CD8-positive, alpha-beta memory T cell (primary cell): ENCODE measurements around the gene PLA2G2C. TPM values are rescaled to one million over a fixed set of nuclear protein-coding genes. Genes with fewer than 3 reads are reported as not detected.
A peak's percentile ranks its signal among the peaks of the same experiment; 100 is the strongest.
"Not testable (repeated sequence)": the region's sequence is repeated elsewhere in the genome, so short reads cannot be mapped to it uniquely, and the experiment has no call there.

ENCODE experiments used
- CTCF ChIA-PET: fragments of 350-600 bp; sonication (Branson Sonifier 250); formaldehyde crosslinking; loops from one replicate; lab custom pipeline; 2021; ENCODE audit warnings: antibody characterized with exemption; lab: Charles Lee
- POLR2A ChIA-PET: fragments of 350-600 bp; sonication (Branson Sonifier 250); formaldehyde crosslinking; loops from one replicate; lab custom pipeline; 2021; ENCODE audit warnings: antibody characterized with exemption; lab: Charles Lee
- DNase-seq, 5 donors: peaks; one replicate each; pipeline versions ENCODE4 v3.0.0 to v3.0.0-alpha.2; 2020 to 2022; ENCODE audit warnings: mixed read lengths in 1 of 5
- H3K27ac ChIP-seq: one replicate; pipeline ENCODE4 v1.7.0; 2013; ENCODE audit warnings: low read depth, mild to moderate bottlenecking, low read length, moderate library complexity
- H3K27me3 ChIP-seq: 2 replicates; pipeline ENCODE4 v1.7.0; 2013; ENCODE audit warnings: low read length, mild to moderate bottlenecking; ENCODE audit not compliant: insufficient read depth, poor library complexity, severe bottlenecking
- H3K36me3 ChIP-seq: 2 replicates; pipeline ENCODE4 v1.7.0; 2013; ENCODE audit warnings: mild to moderate bottlenecking, low read length, moderate library complexity; ENCODE audit not compliant: insufficient read depth
- H3K4me1 ChIP-seq: 2 replicates; pipeline ENCODE4 v1.7.0; 2013; ENCODE audit warnings: mild to moderate bottlenecking, low read length, moderate library complexity; ENCODE audit not compliant: insufficient read depth
- H3K4me3 ChIP-seq: 2 replicates; pipeline ENCODE4 v1.7.0; 2013; ENCODE audit warnings: mild to moderate bottlenecking, low read length
- H3K9me3 ChIP-seq: 2 replicates; pipeline ENCODE4 v1.7.0; 2013; ENCODE audit warnings: mild to moderate bottlenecking, low read length
- H3K27ac Mint-ChIP-seq, 8 donors: one replicate each; pipeline ENCODE4 v1.8.0; 2020 to 2021; ENCODE audit warnings: mixed read lengths in 8 of 8, mild to moderate bottlenecking in 6 of 8, inconsistent platforms in 3 of 8, moderate library complexity in 3 of 8
- H3K27me3 Mint-ChIP-seq, 2 donors: one replicate each; pipeline ENCODE4 v1.8.0; 2020 to 2021; ENCODE audit warnings: mixed read lengths in 2 of 2, mild to moderate bottlenecking in 1 of 2, moderate library complexity in 1 of 2
- H3K36me3 Mint-ChIP-seq, 3 donors: one replicate each; pipeline ENCODE4 v1.8.0; 2020 to 2021; ENCODE audit warnings: mixed read lengths in 3 of 3, inconsistent platforms in 1 of 3, mild to moderate bottlenecking in 1 of 3
- H3K4me1 Mint-ChIP-seq, 3 donors: one replicate each; pipeline ENCODE4 v1.8.0; 2020 to 2021; ENCODE audit warnings: mixed read lengths in 3 of 3, inconsistent platforms in 1 of 3, mild to moderate bottlenecking in 1 of 3
- H3K4me3 Mint-ChIP-seq, 7 donors: one replicate each; pipeline ENCODE4 v1.8.0; 2020 to 2021; ENCODE audit warnings: mixed read lengths in 7 of 7, mild to moderate bottlenecking in 6 of 7, moderate library complexity in 4 of 7, inconsistent platforms in 2 of 7
- H3K9me3 Mint-ChIP-seq, 5 donors: one replicate each; pipeline ENCODE4 v1.8.0; 2020 to 2022; ENCODE audit warnings: mixed read lengths in 5 of 5, mild to moderate bottlenecking in 3 of 5, moderate library complexity in 2 of 5, inconsistent platforms in 1 of 5
- polyA plus RNA-seq: library from polyadenylated mRNA; unstranded; fragments of 300-500 nt; fragmentation: Illumina TruSeq; gene quantifications from one replicate; pipeline ENCODE4 v1.2.3, GENCODE V29; 2021
- total RNA-seq, 2 experiments: library from RNA; stranded (reverse); gene quantifications; one replicate each; pipeline ENCODE4 v1.2.3, GENCODE V29; 2021

Gene PLA2G2C
- total and polyA plus RNA-seq, 3 experiments from 2014 or later: not detected

DNA sequence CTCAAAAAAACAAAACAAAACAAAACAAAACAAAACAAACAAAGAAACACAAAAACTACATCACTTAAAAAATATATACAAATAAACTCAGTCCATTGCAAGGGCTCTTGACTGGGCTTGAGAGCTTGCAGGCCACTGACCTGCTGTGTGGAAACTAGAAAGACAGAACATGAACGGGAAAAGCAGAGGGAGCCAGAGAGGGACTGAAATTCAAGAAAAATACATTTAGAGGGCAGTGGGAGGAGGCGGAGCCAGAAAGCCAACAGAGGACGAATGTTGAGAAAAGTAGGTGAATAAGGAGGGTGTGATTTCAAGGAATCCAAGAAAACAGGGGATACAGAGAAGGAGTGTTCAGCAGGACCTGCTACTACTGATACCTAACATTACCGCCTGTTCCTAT lies 41.4 kb upstream of the PLA2G2C start:
- Histone ChIP-seq H3K36me3 (no peaks in the 10 kb centered on the region), H3K9me3 (no peaks in the 10 kb centered on the region), H3K4me1 (no peaks in the 10 kb centered on the region), H3K27ac (no peak overlapping the region), H3K4me3 (no peak overlapping the region), H3K27me3 (peaks cover 11% of the 10 kb centered on the region)
- no peaks in the 10 kb centered on the region for H3K36me3 Mint-ChIP-seq
- peaks cover 34 to 73% of the 10 kb centered on the region in 2 donors for H3K27me3 Mint-ChIP-seq
- H3K9me3 Mint-ChIP-seq: no peaks in the 10 kb centered on the region
- no peak overlapping the region for H3K27ac Mint-ChIP-seq
- ChIA-PET CTCF (interaction anchor here (1.3 to 2.0 kb wide), 2 partner anchors 11 to 15 kb away, joined by 3 to 7 read pairs; no protein-coding TSS in a partner anchor), POLR2A (no interaction called here)
- no peak for DNase-seq
- H3K4me1 Mint-ChIP-seq: no peaks in the 10 kb centered on the region
- H3K4me3 Mint-ChIP-seq: no peak overlapping the region

GRCh38 chr1:20224546-20224945 lies 38.2 kb upstream of the PLA2G2C start:
- Mint-ChIP-seq H3K4me3 (no peak overlapping the region), H3K4me1 (no peaks in the 10 kb centered on the region), H3K36me3 (no peaks in the 10 kb centered on the region), H3K9me3 (no peaks in the 10 kb centered on the region), H3K27ac (no peak overlapping the region), H3K27me3 (peaks cover 29 to 77% of the 10 kb centered on the region in 2 donors)
- H3K4me1 ChIP-seq: no peaks in the 10 kb centered on the region
- H3K27ac ChIP-seq: no peak overlapping the region
- H3K9me3 ChIP-seq: no peaks in the 10 kb centered on the region
- no peak overlapping the region for H3K4me3 ChIP-seq
- POLR2A ChIA-PET: no interaction called here
- H3K27me3 ChIP-seq: peaks cover 17% of the 10 kb centered on the region
- CTCF ChIA-PET: no interaction called here
- H3K36me3 ChIP-seq: no peaks in the 10 kb centered on the region
- no peak for DNase-seq

GRCh38 chr1:20223551-20224419 lies 37.5 kb upstream of the PLA2G2C start:
- Histone ChIP-seq H3K4me3 (no peak overlapping the region), H3K27me3 (peaks cover 17% of the 10 kb centered on the region), H3K27ac (no peak overlapping the region), H3K9me3 (no peaks in the 10 kb centered on the region), H3K4me1 (no peaks in the 10 kb centered on the region), H3K36me3 (no peaks in the 10 kb centered on the region)
- DNase-seq: no peak
- POLR2A ChIA-PET: no interaction called here
- CTCF ChIA-PET: no interaction called here
- peaks cover 27 to 74% of the 10 kb centered on the region in 2 donors for H3K27me3 Mint-ChIP-seq
- no peak overlapping the region for H3K4me3 Mint-ChIP-seq
- H3K36me3 Mint-ChIP-seq: no peaks in the 10 kb centered on the region
- no peaks in the 10 kb centered on the region for H3K9me3 Mint-ChIP-seq
- H3K27ac Mint-ChIP-seq: no peak overlapping the region
- H3K4me1 Mint-ChIP-seq: no peaks in the 10 kb centered on the region

DNA sequence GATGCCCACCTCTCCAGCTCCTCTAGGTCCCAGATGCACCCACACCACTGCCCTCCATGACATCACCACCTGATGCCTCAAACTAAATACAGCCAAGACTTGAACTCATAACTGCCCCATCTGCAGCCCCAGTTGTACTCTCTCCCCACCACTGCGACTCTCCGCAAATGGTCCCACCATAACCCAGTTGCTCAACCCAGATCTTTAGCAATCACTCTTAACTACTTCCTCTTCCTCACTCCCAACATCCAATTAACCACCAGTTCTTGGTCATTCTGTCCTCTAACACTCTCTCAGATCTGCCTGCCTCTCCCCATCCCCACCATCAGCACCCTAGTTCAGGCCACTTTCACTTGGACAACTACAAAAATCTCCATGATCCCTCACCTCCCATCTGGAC lies 36.8 kb upstream of the PLA2G2C start:
- no peaks in the 10 kb centered on the region for H3K9me3 ChIP-seq
- ChIA-PET POLR2A (no interaction called here), CTCF (interaction anchor here (1.1 kb wide), 1 partner anchor 10 kb away, joined by 5 read pairs; no protein-coding TSS in a partner anchor)
- H3K27me3 ChIP-seq: peaks cover 14% of the 10 kb centered on the region
- Mint-ChIP-seq H3K27me3 (peaks cover 24 to 70% of the 10 kb centered on the region in 2 donors), H3K27ac (no peak overlapping the region), H3K4me1 (no peaks in the 10 kb centered on the region), H3K9me3 (no peaks in the 10 kb centered on the region), H3K4me3 (no peak overlapping the region), H3K36me3 (no peaks in the 10 kb centered on the region)
- no peaks in the 10 kb centered on the region for H3K36me3 ChIP-seq
- H3K27ac ChIP-seq: no peak overlapping the region
- no peak overlapping the region for H3K4me3 ChIP-seq
- H3K4me1 ChIP-seq: no peaks in the 10 kb centered on the region
- DNase-seq: no peak

- Mint-ChIP-seq H3K27me3 (peaks cover 31 to 67% of the 10 kb centered on the region in 2 donors), H3K27ac (no peak overlapping the region), H3K4me1 (no peaks in the 10 kb centered on the region), H3K36me3 (no peaks in the 10 kb centered on the region), H3K9me3 (peaks cover 0 to 4% (median 0%) of the 10 kb centered on the region in 5 donors), H3K4me3 (no peak overlapping the region)
- Histone ChIP-seq H3K4me3 (no peak overlapping the region), H3K9me3 (no peaks in the 10 kb centered on the region), H3K27ac (no peak overlapping the region), H3K27me3 (peaks cover 9% of the 10 kb centered on the region), H3K4me1 (no peaks in the 10 kb centered on the region), H3K36me3 (no peaks in the 10 kb centered on the region)
- ChIA-PET CTCF (interaction anchor here (1.6 kb wide), 1 partner anchor 39 kb away, joined by 4 read pairs; no protein-coding TSS in a partner anchor), POLR2A (no interaction called here)
- no peak for DNase-seq
Measured at GRCh38 chr1:20220036-20220435, 33.7 kb upstream of the PLA2G2C start.

- H3K27me3 ChIP-seq, H3K9me3 Mint-ChIP-seq, H3K36me3 ChIP-seq, H3K4me1 ChIP-seq, H3K4me1 Mint-ChIP-seq, H3K36me3 Mint-ChIP-seq, DNase-seq, H3K4me3 ChIP-seq, H3K9me3 ChIP-seq, H3K4me3 Mint-ChIP-seq, POLR2A ChIA-PET, H3K27ac ChIP-seq, H3K27ac Mint-ChIP-seq: not testable (repeated sequence)
- CTCF ChIA-PET: interaction anchor here (1.1 to 1.6 kb wide), 3 partner anchors 38 to 275 kb away, joined by 3 to 5 read pairs (median 4); no protein-coding TSS in a partner anchor
- H3K27me3 Mint-ChIP-seq: peaks cover 34 to 65% of the 10 kb centered on the region in 2 donors
Measured at GRCh38 chr1:20219053-20219452, 32.7 kb upstream of the PLA2G2C start.

- no peaks in the 10 kb centered on the region for H3K36me3 ChIP-seq
- Mint-ChIP-seq H3K4me3 (no peak overlapping the region), H3K9me3 (peaks cover 0 to 4% (median 0%) of the 10 kb centered on the region in 5 donors), H3K27me3 (peaks cover 32 to 52% of the 10 kb centered on the region in 2 donors), H3K4me1 (peaks cover 7 to 14% (median 9%) of the 10 kb centered on the region in 3 donors), H3K27ac (peak overlapping the region in 1 of 8 donors; percentile 5), H3K36me3 (no peaks in the 10 kb centered on the region)
- H3K4me3 ChIP-seq: no peak overlapping the region
- ChIA-PET POLR2A (no interaction called here), CTCF (interaction anchor here (1.2 to 1.6 kb wide), 3 partner anchors 8 to 277 kb away, joined by 3 to 4 read pairs (median 3); no protein-coding TSS in a partner anchor)
- DNase-seq: no peak
- no peak overlapping the region for H3K27ac ChIP-seq
- peaks cover 12% of the 10 kb centered on the region for H3K4me1 ChIP-seq
- H3K27me3 ChIP-seq: peaks cover 6% of the 10 kb centered on the region
- no peaks in the 10 kb centered on the region for H3K9me3 ChIP-seq
Measured at GRCh38 chr1:20216574-20216973, 30.3 kb upstream of the PLA2G2C start.

DNA sequence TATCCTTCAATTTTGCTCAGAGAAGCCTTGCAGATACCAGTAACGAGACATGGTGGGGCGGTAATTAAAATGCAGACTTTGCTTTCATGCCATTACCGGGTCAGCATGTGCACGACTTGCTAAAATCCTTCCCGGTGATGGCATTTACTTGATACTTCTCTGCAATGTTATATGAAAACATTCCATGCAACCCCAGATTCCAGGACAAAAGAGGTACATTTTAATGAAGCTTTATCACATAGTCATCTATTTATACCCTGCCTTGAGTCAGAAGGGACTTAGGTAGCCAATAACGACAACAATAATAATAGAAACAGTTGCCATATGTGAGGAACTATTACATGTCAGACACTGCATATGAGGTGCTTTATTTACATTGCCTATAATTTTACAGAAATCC lies 29.4 kb upstream of the PLA2G2C start:
- Mint-ChIP-seq H3K27me3 (peaks cover 29 to 54% of the 10 kb centered on the region in 2 donors), H3K27ac (no peak overlapping the region), H3K9me3 (peaks cover 0 to 4% (median 0%) of the 10 kb centered on the region in 5 donors), H3K4me1 (peaks cover 7 to 14% (median 9%) of the 10 kb centered on the region in 3 donors), H3K4me3 (no peak overlapping the region), H3K36me3 (no peaks in the 10 kb centered on the region)
- ChIA-PET CTCF (interaction anchor here (1.1 to 1.3 kb wide), 3 partner anchors 275 to 278 kb away, joined by 3 to 7 read pairs (median 3); no protein-coding TSS in a partner anchor), POLR2A (no interaction called here)
- DNase-seq: no peak
- peaks cover 12% of the 10 kb centered on the region for H3K4me1 ChIP-seq
- H3K4me3 ChIP-seq: no peak overlapping the region
- H3K27ac ChIP-seq: no peak overlapping the region
- H3K27me3 ChIP-seq: no peaks in the 10 kb centered on the region
- H3K36me3 ChIP-seq: no peaks in the 10 kb centered on the region
- H3K9me3 ChIP-seq: no peaks in the 10 kb centered on the region
